MM.1S (cell line): ENCODE results near the gene MFAP3L.

ENCODE experiments used
- EZH2 ChIP-seq: fragments of 300-600 bp; sonication (generic); optimal IDR thresholded peaks from 2 replicates; pipeline ENCODE3; 2017; ENCODE audit warnings: low read depth, mild to moderate bottlenecking, antibody characterized with exemption, low read length, mixed read lengths
- EZH2phosphoT487 ChIP-seq: fragments of 300-600 bp; sonication (generic); IDR thresholded peaks from 2 replicates; pipeline ENCODE4 v1.6.1; 2018; ENCODE audit warnings: antibody characterized with exemption, low read length
- TF ChIP-seq, protein P1 (sequence below): fragments of 300-600 bp; sonication (generic); IDR thresholded peaks from 2 replicates; pipeline ENCODE4 v1.5.1; 2016; ENCODE audit warnings: antibody characterized with exemption, low read length, mixed read lengths

DNA sequence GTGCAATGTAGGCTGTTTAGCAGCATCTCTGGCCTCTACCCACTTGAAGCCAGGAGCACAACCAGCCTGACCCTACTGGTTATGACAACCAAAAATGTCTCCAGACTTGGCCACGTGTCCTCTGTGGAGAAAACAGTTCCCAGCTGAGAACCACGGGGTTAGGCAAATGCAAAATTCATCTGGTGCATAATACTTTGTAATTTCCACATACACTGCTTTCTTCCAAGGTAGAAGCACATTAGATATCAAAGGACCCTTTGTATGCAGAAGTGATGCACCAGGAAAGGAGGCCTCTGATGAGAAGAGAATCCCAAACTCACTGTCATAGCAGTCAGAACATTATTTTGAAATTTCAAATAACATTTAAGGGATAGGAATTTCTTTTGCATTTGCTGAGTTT, 26.3 kb downstream of the MFAP3L start:
- TF ChIP-seq EZH2 (no peak), EZH2phosphoT487 (no peak)
- TF ChIP-seq, protein P1, sequence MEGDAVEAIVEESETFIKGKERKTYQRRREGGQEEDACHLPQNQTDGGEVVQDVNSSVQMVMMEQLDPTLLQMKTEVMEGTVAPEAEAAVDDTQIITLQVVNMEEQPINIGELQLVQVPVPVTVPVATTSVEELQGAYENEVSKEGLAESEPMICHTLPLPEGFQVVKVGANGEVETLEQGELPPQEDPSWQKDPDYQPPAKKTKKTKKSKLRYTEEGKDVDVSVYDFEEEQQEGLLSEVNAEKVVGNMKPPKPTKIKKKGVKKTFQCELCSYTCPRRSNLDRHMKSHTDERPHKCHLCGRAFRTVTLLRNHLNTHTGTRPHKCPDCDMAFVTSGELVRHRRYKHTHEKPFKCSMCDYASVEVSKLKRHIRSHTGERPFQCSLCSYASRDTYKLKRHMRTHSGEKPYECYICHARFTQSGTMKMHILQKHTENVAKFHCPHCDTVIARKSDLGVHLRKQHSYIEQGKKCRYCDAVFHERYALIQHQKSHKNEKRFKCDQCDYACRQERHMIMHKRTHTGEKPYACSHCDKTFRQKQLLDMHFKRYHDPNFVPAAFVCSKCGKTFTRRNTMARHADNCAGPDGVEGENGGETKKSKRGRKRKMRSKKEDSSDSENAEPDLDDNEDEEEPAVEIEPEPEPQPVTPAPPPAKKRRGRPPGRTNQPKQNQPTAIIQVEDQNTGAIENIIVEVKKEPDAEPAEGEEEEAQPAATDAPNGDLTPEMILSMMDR, result no peak
